ENCODE data around the gene STOML1.

DNA sequence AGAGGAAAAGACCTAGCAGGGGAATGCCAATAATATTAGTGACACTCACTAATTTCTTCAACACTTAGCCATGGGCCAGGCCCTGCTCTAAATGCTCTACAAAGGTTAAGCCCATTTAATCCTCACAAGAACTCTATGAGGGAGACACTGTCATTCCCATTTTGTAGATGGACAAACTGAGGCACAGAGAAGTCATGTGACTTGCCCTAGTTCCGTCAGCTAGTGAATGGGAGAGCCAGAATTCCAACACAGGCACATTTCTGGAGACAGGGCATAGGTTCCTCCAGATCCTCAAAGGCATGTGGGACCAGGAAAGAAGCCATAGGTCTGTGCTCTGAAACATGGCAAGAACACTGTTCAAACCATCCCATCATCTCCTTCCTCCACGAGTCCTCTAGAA, 34.3 kb downstream of the STOML1 start:
- TF ChIP-seq, protein P1, sequence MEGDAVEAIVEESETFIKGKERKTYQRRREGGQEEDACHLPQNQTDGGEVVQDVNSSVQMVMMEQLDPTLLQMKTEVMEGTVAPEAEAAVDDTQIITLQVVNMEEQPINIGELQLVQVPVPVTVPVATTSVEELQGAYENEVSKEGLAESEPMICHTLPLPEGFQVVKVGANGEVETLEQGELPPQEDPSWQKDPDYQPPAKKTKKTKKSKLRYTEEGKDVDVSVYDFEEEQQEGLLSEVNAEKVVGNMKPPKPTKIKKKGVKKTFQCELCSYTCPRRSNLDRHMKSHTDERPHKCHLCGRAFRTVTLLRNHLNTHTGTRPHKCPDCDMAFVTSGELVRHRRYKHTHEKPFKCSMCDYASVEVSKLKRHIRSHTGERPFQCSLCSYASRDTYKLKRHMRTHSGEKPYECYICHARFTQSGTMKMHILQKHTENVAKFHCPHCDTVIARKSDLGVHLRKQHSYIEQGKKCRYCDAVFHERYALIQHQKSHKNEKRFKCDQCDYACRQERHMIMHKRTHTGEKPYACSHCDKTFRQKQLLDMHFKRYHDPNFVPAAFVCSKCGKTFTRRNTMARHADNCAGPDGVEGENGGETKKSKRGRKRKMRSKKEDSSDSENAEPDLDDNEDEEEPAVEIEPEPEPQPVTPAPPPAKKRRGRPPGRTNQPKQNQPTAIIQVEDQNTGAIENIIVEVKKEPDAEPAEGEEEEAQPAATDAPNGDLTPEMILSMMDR (IDR thresholded peaks at IDR 0.05), result no peak
- TF ChIP-seq POLR2A (IDR thresholded peaks at IDR 0.05) (no peak), EP300 (IDR thresholded peaks at IDR 0.05) (no peak)
